ENCODE measurements around the gene MYH8.

The MYH8 gene

GRCh38 chr17:10421900-10422542 is at the start of gene MYH8:
MYH8 (minus strand) TSS chr17:10421950; CDS start chr17:10420227, 1,723 bp downstream.
- DNase-seq: no peak

GRCh38 chr17:10469459-10469858 is 47.7 kb upstream of the MYH8 start, which contains the start of gene MYH4:
MYH4 (minus strand) TSS chr17:10469559; CDS start chr17:10466745, 2,814 bp downstream.
- DNase-seq: no peak

- no peak for DNase-seq
Measured at GRCh38 chr17:10463402-10463801, 41.7 kb upstream of the MYH8 start.

GRCh38 chr17:10460062-10460461 is 38.3 kb upstream of the MYH8 start:
- no peak for DNase-seq

- no peak for DNase-seq
Measured at GRCh38 chr17:10458701-10459100, 37.0 kb upstream of the MYH8 start.

- no peak for DNase-seq
Measured at GRCh38 chr17:10457952-10458351, 36.2 kb upstream of the MYH8 start.

- DNase-seq: no peak
Measured at GRCh38 chr17:10447026-10447931, 25.5 kb upstream of the MYH8 start.

GRCh38 chr17:10439816-10440215 is 18.1 kb upstream of the MYH8 start:
- DNase-seq: no peak

- DNase-seq: no peak
Measured at GRCh38 chr17:10435096-10435495, 13.3 kb upstream of the MYH8 start.

- no peak for DNase-seq
Measured at GRCh38 chr17:10429421-10430045, 7.8 kb upstream of the MYH8 start.

- DNase-seq: no peak
Measured at GRCh38 chr17:10428781-10429180, 7.0 kb upstream of the MYH8 start.

GRCh38 chr17:10421211-10421610 is 539 bp downstream of the MYH8 start:
- no peak for DNase-seq

- DNase-seq: no peak
Measured at GRCh38 chr17:10420811-10421210, 939 bp downstream of the MYH8 start.

GRCh38 chr17:10417431-10417830 is 4.3 kb downstream of the MYH8 start:
- DNase-seq: no peak

GRCh38 chr17:10415161-10415560 is 6.6 kb downstream of the MYH8 start:
- no peak for DNase-seq

- DNase-seq: no peak
Measured at GRCh38 chr17:10403589-10403988, 18.2 kb downstream of the MYH8 start.

- DNase-seq: no peak
Measured at GRCh38 chr17:10398352-10398751, 23.4 kb downstream of the MYH8 start.

- DNase-seq: no peak
Measured at GRCh38 chr17:10396524-10397163, 25.1 kb downstream of the MYH8 start.

- DNase-seq: no peak
Measured at GRCh38 chr17:10394201-10394887, 27.4 kb downstream of the MYH8 start.

GRCh38 chr17:10392880-10393279 is 28.9 kb downstream of the MYH8 start:
- no peak for DNase-seq

GRCh38 chr17:10385871-10386270 is 35.9 kb downstream of the MYH8 start:
- no peak for DNase-seq

GRCh38 chr17:10384175-10384574 is 37.6 kb downstream of the MYH8 start:
- no peak for DNase-seq

All from cortex of kidney (tissue), 1 donor.